ENCODE results near the gene ANGPTL8. TPM values are rescaled to one million over a fixed set of nuclear protein-coding genes. Genes with fewer than 3 reads are reported as not detected.

The ANGPTL8 gene
- total RNA-seq, 1 experiment from 2014 or later, result not detected

- H3K36me3 ChIP-seq (ENCODE audit: control insufficient read depth, insufficient read depth, low read length), result no peaks in the 10 kb centered on the region
- in situ Hi-C loops (cut with HindIII; ENCODE audit: low pct_unique_long_range_greater_than_20kb, low sequenced_read_pairs) (no loop called here), intact Hi-C loops (cut with micrococcal nuclease; ENCODE audit: unreplicated experiment) (no loop called here)
- H3K27ac ChIP-seq (ENCODE audit: low read length), result no peak overlapping the region
- POLR2A ChIA-PET, result no interaction called here
- no peak overlapping the region for H3K4me3 ChIP-seq (ENCODE audit: low read depth in 2 of 2, low read length in 2 of 2)
- ATAC-seq, result no peak
- TF ChIP-seq SIN3A (IDR thresholded peaks at IDR 0.05; ENCODE audit: borderline replicate concordance, insufficient read depth, low read depth, low read length) (no peak), POLR2AphosphoS5 (IDR thresholded peaks at IDR 0.05; ENCODE audit: low read depth, low read length) (no peak), TCF7L2 (IDR thresholded peaks at IDR 0.05; ENCODE audit: low read depth, low read length) (no peak)
- TF ChIP-seq, protein P1, sequence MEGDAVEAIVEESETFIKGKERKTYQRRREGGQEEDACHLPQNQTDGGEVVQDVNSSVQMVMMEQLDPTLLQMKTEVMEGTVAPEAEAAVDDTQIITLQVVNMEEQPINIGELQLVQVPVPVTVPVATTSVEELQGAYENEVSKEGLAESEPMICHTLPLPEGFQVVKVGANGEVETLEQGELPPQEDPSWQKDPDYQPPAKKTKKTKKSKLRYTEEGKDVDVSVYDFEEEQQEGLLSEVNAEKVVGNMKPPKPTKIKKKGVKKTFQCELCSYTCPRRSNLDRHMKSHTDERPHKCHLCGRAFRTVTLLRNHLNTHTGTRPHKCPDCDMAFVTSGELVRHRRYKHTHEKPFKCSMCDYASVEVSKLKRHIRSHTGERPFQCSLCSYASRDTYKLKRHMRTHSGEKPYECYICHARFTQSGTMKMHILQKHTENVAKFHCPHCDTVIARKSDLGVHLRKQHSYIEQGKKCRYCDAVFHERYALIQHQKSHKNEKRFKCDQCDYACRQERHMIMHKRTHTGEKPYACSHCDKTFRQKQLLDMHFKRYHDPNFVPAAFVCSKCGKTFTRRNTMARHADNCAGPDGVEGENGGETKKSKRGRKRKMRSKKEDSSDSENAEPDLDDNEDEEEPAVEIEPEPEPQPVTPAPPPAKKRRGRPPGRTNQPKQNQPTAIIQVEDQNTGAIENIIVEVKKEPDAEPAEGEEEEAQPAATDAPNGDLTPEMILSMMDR (IDR thresholded peaks at IDR 0.05), result no peak
- H3K27me3 ChIP-seq (ENCODE audit: control insufficient read depth, insufficient read depth, low read length), result no peaks in the 10 kb centered on the region
- no peaks in the 10 kb centered on the region for H3K9me3 ChIP-seq (ENCODE audit: control insufficient read depth, insufficient read depth, low read depth, low read length)
- BruUV-seq (replicated peaks), result no TSS peak
- H3K4me1 ChIP-seq (ENCODE audit: control insufficient read depth, insufficient read depth, low read length), result peaks cover 13% of the 10 kb centered on the region
- no peak for DNase-seq (ENCODE audit: low read depth, low spot score)
- CTCF ChIA-PET, result no interaction called here
These were observed 46.2 kb upstream of the ANGPTL8 start for GRCh38 chr19:11192957-11193939.

GRCh38 chr19:11194173-11194572 lies 45.2 kb upstream of the ANGPTL8 start:
- no TSS peak for BruUV-seq (replicated peaks)
- ATAC-seq, result no peak
- Histone ChIP-seq H3K27ac (ENCODE audit: low read length) (no peak overlapping the region), H3K27me3 (ENCODE audit: control insufficient read depth, insufficient read depth, low read length) (no peaks in the 10 kb centered on the region), H3K4me3 (ENCODE audit: low read depth in 2 of 2, low read length in 2 of 2) (no peak overlapping the region), H3K4me1 (ENCODE audit: control insufficient read depth, insufficient read depth, low read length) (peaks cover 22% of the 10 kb centered on the region), H3K36me3 (ENCODE audit: control insufficient read depth, insufficient read depth, low read length) (no peaks in the 10 kb centered on the region), H3K9me3 (ENCODE audit: control insufficient read depth, insufficient read depth, low read depth, low read length) (no peaks in the 10 kb centered on the region)
- CTCF ChIA-PET, result no interaction called here
- no peak for DNase-seq (ENCODE audit: low read depth, low spot score)
- intact Hi-C loops (cut with micrococcal nuclease; ENCODE audit: unreplicated experiment), result no loop called here
- POLR2A ChIA-PET, result no interaction called here
- TF ChIP-seq REST (IDR thresholded peaks at IDR 0.05; ENCODE audit: insufficient read depth in 1 of 2, low read depth in 2 of 2, low read length in 1 of 2), result no peak
- no peak for TF ChIP-seq SIN3A (IDR thresholded peaks at IDR 0.05; ENCODE audit: borderline replicate concordance, insufficient read depth, low read depth, low read length)
- TF ChIP-seq, protein P1 (IDR thresholded peaks at IDR 0.05), result no peak
- TF ChIP-seq POLR2AphosphoS5 (IDR thresholded peaks at IDR 0.05; ENCODE audit: low read depth, low read length), result no peak
- in situ Hi-C loops (cut with HindIII; ENCODE audit: low pct_unique_long_range_greater_than_20kb, low sequenced_read_pairs), result no loop called here

Data from Panc1 (cell line).